GM19023 (cell line): Measurements from ENCODE around the gene ZNF214.
"Not testable (repeated sequence)": the region's sequence is repeated elsewhere in the genome, so short reads cannot be mapped to it uniquely, and the experiment has no call there.

Experiments used
- ATAC-seq: cut with Tn5 transposase; IDR thresholded peaks from one replicate; pipeline ENCODE4 v1.9.1; 2021; ENCODE audit warnings: mild to moderate bottlenecking, moderate library complexity; ENCODE audit not compliant: unreplicated experiment

The ZNF214 gene

DNA sequence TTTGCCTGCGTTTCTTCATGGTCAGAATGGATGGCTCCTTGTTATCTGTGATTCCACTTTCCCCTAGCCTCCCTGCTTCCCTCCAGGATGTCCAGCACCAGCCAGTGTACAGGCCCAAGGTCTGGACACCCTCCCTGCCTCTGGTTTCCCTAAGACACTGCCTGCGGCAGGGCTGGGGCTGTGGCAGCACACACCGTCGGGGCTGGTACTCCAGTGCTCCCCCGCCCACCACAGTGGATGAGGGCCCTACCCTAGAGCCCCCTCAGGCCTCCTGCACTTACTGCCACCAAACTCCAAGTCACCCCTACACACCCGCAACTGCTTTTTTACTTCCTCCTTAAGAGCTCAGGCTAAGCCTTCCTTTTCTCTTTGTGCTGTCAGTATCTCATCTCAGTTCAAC, 28.9 kb downstream of the ZNF214 start:
- no peak for ATAC-seq

DNA sequence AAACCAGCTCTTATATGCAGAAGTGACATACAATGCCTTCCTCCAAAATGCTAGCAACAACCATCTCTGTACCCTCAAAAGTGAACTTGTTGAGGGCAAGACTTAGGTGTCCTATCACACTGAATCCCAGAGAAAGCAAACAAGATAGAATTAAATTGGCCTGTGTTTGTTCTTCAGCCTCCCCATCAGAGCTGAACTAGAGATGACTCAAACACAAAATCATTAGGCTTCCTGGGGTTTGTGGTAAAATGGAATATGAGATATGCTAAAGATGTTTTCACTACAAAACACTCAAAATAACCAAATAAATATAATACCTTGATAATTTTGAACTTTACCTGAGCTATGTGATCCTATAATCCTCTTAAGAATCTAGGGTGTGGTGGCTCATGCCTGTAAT, 31.6 kb downstream of the ZNF214 start:
- no peak for ATAC-seq

DNA sequence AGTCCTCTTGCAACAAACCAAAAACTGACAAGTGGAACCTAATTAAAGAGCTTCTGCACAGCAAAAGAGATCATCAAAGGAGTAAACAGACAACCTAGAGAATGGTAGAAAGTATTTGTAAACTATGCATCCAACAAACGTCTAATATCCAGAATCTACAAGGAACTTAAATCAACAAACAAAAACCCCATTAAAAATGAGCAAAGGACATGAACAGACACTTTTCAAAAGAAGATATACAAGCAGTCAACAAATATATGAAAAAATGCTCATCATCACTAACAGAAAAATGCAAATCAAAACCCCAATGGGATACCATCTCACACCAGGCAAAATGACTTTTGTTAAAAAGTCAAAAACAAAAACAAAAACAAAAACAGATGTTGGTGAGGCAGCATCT, 33.7 kb downstream of the ZNF214 start:
- ATAC-seq = no peak

DNA sequence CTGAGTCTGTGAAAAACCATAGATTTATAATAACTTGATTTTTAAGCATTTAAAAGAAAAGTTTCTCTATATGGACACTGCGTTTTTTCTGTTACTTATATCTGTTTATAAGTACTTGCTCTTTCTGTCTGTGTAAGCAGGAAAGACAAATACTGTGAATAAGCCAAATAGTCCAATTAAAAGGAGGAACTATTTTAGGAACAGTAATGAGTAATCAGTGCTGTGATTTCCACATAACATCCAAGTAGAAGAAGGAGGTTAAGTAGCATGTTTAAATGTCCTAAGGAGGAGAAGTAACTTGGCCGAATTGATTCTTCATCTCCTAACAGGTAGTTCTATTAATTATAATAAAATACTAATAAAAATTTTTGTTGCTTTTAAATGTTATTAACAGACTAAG, 40.8 kb downstream of the ZNF214 start:
- no peak for ATAC-seq

DNA sequence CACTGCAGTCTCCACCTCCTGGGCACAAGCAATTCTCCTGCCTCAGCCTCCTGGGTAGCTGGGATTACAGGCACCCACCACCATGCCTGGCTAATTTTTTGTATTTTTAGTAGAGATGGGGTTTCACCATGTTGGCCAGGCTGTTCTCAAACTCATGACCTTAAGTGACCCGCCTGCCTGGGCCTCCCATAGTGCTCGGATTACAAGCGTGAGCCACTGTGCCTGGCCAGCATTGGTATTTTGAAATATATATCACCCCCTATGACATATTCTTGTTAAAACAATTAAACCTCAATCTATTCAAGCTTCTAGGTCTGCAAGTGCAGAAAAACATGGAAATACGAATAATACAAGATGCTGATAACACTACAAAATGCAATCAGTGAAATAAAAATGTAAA, 50.3 kb downstream of the ZNF214 start:
- ATAC-seq = not testable (repeated sequence)

DNA sequence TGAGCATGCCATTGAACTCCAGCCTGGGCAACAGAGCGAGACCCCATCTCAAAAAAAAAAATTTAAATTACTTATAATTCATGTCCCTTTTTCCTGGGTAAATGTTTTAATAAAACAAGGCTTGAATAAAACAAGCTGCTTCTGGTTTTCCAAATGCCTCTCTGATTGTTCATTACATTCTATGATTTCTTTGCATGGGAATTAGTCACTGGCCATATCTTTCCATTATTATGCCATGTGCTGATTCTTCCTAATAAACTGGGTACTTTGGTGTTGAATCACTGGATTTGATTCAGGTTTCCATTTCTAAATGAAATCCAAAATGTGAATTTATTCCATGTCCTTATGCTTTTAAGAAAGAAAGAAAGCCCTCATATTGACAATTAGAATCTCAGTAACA, 51.3 kb downstream of the ZNF214 start:
- ATAC-seq = no peak

DNA sequence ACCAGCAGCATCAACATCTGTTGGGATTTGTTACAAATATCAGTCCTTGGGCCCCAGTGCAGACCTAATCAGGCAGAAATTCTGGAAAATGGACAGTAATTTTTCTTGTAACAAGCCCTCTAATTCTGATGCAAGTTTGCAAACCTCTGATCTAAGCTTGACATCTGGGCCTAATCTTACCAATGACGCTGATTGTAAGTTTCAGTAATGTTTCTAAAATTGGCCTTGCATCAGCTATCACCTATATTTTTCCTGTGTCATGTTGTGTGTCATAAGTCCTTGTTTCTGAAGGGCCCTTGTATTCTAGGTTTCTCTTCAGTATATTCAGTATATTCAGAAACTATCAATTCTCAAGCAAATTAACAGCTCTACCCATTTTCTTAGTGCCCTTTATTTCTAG, 57.5 kb downstream of the ZNF214 start:
- no peak for ATAC-seq

DNA sequence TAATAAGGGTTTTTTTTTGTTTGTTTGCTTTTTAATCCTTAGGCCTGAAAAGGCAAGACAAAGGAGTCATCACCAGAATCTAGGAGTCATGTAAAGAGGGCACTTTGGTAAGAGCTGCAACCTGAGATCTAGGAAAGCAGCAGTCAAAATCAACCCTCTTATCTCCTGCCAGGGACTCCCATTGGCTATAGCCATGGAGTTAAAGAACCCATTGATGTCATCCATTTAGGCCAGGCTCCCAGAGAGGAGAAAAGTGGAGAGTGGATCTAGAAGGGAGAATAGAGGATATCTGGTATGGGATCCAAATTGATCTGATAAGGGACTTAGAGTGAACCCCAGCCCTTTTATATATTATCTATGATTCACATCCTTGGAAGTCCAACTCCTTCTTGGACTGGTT, 58.0 kb downstream of the ZNF214 start:
- no peak for ATAC-seq

DNA sequence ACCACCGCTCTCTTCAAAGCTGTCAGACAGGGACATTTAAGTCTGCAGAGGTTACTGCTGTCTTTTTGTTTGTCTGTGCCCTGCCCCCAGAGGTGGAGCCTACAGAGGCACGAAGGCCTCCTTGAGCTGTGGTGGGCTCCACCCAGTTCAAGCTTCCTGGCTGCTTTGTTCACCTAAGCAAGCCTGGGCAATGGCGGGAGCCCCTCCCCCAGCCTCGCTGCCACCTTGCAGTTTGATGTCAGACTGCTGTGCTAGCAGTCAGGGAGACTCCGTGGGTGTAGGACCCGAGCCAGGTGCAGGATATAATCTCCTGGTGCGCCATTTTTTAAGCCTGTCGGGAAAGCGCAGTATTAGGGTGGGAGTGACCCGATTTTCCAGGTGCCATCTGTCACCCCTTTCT, 65.9 kb downstream of the ZNF214 start:
- not testable (repeated sequence) for ATAC-seq
